GM21717 (cell line): ENCODE data around the gene OGFR.

Source experiments
- ATAC-seq: cut with Tn5 transposase; IDR thresholded peaks from one replicate; pipeline ENCODE4 v1.9.1; 2021; ENCODE audit warnings: mild to moderate bottlenecking, moderate library complexity; ENCODE audit not compliant: unreplicated experiment

OGFR gene

DNA sequence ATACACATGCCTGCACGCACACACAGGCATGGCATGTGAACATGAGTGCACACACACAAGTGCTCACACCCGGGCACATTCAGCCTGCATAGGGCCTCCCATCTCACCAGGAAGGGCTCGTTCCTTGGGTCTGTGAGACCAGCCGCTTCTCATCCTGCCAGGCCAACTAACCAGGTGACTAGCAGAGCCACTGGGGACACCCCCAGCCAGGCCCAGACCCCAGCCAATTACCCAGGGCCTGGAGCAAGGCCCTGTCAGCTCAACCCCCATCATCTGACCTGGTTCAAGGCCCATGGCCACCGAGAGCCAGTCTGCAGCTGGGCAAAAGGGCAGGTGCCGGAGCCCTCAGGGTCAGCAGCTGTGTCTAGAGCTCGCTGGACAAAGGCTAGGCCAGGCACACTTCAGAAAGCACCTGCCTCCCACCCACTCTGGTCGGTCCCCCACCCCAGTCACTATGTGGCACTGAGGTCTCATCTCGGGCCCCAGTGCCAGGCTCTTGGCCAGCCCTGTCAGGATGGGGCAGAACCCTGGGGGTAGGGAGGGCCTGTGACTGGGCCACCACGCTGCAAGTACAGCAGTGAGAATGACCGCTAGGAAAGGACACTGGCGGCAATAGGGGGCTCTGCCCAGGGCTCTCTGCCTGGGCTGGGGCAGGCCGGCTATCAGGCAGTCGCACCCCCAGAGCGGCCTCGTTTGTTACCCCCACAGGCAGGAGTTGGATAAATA is 35.1 kb upstream of the OGFR start:
- ATAC-seq: no peak

DNA sequence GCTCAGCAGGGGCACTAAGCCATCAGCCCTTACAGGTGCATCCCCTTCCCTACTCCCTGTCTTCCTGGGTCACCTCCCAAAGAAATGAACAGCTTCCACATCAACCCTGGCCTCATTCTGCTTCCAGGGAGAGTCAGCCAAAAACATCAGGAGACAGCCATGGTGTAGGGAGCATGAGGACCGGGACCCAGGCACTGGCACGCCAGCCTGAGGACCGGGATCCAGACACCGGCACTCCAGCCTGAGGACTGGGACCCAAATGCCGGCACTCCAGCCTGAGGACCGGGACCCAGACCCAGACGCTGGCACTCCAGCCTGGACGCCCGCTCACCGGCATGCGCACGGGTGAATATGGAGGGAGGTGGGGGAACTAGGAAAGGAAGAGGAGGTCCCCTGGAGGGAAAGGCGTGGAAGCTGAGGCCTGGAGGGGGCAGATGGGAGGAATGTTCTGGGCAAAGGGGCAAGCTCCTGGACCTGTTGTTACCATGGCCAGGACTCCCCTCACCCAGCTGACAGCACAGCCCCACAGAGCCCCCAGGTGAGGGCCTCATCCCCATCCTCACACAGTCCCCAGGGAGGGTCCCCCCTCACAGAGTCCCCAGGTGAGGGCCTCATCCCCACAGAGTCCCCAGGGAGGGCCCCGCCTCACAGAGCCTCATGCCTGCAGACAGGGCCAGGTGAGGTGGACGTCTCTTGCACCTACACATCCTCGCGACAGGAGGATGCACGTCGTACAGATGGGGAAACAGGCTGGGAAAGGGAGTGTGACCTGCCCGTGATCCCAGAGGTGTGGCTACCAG is 34.3 kb upstream of the OGFR start:
- ATAC-seq: no peak

DNA sequence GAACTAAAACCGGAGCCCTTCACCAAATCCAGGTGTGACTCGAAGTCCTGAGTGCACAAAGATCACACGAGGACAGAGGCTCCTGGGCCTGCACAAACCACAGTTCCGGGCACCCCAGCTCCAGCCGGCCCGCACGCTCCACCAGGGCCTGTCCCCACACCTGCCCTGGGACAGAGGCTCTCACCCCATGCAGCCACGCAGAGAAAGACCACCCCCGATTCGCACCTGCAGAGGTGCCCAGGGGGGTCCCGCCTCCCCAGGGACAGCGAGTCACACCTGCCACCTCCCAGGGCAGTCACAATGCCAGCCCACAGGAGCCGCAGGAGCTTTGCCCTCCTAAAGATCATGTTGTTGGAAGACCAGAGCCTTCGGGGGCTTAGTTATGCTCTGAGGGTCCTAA is 33.7 kb upstream of the OGFR start:
- ATAC-seq: no peak

DNA sequence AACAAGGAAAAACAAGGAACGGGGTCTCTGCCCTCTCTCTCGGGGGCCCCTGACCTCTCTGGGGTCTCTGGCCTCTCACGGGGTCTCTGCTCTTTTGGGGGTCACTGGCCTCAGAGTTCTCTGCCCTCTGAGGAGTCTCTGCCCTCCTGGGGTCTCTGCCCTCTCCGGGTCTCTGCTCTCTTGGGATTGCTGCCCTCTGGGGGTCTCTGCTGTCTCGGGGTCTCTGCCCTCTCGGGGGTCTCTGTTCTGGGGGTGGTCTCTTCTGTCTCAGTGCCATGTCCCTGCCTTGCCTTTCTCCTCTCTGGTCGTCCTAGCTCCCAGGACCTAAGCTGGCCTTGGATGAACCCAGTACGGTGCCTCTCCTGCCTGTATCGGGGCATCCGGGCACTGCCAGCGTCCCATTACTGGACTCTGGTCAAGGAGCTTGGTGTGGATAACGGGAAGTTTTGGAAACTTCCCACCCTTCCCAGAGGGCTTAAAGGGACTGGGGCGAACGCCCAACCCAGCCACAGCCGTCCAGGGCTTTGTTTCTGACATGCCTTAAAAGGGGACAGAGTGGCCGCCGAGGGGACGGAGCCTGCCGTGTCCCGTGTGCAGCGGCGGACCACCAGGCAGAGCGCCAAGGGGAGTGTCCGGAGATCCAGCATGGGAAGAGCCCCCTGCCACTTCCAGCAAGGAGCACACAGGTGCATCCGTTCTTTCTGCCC is 33.1 kb upstream of the OGFR start:
- ATAC-seq: no peak

DNA sequence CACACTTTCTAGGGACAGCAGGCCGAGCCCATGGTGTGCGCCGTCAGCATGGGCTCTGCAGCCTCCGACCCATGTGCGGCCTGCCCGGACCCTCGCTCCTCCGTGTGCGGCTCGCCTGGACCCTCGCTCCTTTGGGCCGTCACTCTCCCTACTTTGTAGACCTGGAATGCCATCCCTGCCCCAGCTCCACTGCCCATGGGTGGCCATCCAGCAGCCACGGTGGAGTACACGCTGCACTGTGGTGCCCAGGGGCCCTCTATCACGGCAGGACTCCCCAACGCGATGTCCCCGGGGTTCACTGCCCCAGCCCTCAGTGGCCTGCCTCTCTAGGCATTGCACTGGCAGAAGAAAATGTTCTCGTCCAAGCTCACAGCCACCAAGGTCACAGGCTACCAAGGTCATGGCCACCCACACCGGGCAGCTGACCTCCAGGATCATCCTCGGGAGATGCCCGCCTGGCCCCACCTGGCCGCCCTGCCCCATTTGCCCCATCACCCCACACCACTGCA is 32.5 kb upstream of the OGFR start:
- no peak for ATAC-seq

DNA sequence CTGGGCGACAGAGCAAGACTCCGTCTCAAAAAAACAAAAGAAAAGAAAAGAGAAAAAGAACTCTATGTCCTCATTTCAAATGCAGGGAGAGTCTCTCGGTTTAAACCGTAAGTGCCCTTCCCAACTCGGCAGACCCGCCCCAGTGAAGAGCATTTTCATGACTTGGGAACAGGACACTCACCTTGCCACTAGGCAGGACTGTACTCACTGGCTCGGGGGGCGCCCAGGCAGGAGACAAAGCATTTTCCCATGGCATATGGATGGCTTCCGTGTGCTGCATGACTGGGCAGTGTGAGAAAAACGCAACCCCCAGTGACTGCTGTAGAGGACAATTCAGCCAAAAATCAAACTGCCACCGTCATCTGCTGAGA is 32.0 kb upstream of the OGFR start:
- no peak for ATAC-seq

DNA sequence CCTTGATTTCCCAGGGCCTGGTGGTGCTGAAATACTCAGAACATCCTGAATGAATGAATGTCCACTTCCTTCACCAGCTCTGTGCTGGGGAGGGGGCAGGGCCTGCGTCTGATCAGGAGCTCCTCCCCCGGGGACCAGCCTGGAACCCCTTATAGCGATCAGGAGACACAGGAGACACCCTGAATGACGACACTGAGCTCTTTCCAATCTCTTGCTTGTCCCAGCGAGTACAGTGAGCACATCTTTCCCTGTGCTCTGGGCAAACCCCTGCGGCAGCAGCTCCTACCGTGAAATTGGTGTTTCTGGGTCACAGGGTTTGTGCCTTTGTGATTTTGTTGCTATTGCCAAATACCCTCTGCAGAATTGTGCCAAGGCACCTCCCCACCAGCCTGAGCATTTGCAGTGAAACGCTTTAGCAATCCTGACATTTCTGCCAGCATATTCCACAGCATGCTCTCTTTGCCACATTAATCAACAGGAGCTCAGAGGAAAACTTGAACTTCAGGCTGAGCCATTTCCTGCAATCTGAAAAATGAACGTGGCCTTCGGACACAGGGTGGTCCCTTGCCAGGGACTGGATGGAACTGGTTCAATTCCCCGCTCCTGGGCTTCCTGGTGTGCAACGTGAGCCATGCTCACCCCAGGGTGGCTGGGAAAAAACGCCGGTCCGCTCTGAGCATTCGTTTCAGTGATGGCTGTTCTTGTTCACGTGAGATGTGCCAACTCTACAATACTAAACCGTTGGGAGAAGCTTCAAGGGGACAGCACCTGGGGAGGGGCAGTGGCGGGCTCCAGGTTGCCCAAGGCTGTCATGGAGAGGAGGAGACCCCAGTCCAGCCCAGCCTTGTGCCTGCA is 31.4 kb upstream of the OGFR start:
- no peak for ATAC-seq

DNA sequence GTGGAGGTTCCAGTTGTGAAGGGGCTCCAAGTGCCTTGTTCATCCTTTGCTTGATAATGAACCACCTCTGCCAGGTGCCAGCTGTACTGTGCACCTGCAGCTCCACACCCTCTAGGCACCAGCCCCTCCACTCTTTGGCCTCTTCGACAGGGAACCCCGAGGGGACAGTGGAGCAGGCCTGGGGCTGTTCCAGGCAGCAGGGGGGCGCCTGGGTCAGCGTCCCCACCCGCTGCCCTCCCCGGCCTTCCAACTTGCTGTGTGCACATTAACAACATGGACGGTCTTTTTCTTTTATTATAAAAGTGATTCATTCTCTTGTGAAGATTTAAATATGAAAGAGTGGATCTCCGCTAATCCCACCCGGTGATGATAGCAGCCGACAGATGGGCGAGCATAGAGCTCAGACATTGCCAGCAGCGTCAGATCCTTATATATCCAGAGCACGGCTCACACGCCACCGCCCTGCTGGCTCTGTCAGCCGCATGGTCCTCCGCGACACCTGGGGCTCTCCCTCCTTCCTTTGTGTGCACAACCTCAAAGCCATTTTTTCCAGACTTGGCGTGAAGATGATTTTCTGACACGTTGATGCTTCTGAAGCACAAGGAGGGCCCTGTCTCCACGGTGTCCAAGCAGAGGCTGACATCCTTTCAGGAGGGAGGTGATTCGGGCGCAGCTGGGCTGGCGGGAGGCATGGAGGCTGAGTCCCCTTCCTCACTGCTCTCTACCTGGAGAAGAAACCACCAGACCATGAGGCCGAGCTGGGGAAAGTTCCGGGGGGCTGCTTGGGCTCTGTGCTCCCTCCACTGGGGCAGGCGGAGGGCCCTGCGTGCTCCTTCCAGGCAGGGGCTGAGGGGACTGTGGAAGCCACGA is 30.6 kb upstream of the OGFR start:
- ATAC-seq: no peak

DNA sequence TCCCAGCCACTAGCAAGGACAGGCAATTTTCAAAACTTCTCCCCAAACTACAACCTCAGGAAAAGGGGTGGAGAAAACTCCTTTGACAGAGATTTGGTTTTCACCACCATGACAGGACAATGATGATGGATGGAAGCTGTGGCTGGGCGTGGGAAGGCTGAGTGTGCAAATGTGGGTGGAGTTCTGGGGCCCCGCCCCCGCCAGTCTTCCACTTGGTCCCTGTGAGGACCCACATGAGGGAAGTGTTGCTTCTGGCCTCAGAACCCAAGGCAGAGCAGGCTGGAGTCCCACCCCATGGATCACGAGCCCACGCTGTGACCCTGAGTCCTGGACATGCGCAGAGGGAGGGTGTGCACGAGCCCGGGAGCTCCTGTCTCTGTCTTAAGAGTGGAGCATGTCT is 29.9 kb upstream of the OGFR start:
- ATAC-seq: no peak

DNA sequence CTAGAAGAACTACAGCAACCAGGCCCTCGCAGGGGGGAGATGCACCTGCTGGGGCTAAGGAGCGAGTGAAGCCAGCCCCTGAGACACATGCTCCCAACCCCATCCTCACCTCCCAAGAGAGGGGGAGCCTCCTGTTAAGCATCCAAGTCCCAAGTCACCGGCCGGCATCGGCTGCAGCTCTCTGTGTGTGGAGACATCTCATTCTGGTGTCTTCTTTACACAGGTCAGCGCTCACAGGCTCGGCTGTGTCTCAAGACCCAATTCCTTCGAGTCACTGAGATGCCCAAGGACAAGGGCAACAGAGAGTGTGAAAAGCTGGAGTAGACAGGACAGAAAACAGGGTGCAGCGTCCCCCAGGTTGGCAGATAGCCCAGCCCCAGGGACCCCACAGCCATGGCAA is 29.4 kb upstream of the OGFR start:
- ATAC-seq: no peak

DNA sequence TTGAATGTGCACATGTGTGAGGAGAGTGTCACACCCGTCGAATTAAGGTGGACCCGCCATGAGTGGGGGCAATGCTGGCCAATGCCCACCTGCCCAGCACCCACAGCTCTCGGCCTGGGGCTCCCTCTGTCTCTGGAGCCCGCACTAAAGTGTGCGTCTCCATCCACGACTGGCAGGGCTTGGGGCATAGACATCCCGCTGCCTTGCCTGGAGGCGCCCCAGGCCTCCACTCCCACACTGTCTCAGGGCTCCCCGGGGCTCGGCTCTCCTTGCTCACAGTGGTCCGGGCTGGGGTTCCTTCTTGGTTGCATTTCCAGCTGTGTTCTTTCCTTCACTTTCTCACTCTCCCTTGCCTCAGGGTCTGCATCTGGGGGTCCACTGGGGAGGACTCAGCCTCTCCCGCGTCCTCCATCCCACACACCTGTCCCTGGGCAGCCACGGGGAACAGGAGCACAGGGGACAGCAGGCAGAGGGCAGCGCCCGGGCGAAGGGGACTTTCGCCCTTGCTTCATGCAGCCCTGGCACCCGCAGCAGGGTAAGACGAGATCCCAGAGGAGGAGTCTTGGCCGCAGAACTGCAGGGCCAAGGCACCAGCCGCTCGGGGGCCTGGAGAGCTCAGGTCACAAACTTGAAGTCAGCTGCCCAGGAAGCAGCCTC is 28.5 kb upstream of the OGFR start:
- no peak for ATAC-seq

DNA sequence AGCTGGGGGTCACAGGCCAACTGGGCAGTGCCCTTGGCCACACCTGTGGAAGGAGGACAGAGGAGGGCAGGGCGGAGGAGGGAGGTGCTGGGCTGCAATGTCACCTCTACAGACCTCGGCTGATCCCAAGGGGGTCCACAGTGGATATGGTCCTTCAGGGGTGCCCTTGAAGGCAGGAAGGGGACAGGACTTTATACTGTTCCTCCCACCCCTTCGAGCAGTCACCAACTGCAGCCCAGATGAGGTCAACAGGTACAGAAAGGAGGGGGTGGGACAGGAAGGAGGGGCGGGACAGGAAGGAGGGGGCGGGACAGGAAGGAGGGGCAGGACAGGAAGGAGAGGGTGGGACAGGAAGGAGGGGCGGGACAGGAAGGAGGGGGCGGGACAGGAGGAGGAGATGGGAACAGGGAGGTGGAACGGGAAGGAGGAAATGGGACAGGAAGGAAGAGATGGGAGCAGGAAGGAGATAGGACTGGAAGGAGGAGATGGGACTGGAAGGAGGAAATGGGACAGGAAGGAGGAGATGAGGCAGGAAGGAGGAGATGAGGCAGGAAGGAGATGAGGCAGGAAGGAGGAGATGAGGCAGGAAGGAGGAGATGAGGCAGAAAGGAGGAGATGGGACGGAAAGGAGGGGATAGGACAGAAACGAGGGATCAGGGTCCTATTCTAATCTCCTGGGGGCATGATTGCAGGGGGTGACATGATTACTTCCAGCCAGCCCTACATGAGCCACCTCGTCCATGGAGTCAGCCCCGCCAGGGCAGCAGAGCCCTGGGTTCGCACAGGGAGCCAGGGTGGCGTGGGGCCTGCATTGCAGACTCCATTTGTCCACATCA is 27.7 kb upstream of the OGFR start:
- ATAC-seq: no peak

DNA sequence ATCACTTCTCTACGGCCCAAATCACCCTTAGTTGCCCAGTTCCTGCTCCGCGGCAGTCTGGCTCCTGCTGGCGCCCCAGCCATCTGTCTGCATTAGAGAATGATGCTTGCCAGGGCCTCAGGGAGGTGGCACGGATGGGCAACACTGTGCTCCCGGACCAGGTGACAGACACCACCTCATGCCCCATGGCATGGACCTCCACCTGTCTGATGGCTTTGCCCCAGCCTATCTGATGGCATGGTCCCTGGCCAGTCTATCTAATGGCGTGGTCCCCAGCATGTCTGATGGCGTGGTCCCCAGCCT is 27.2 kb upstream of the OGFR start:
- no peak for ATAC-seq

DNA sequence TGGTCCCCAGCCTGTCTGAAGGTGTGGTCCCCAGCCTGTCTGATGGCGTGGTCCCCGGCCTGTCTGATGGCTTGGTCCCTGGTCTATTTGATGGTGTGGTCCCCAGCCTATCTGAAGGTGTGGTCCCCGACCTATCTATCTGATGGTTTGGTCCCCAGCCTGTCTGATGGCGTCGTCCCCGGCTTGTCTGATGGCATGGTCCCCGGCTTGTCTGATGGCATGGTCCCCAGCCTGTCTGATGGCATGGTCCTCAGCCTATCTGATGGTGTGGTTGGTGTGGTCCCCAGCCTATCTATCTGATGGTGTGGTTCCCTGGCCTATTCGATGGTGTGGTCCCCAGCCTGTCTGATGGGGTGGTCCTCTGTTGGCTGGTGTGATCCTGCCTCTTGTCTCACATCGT is 26.6 kb upstream of the OGFR start:
- no peak for ATAC-seq

DNA sequence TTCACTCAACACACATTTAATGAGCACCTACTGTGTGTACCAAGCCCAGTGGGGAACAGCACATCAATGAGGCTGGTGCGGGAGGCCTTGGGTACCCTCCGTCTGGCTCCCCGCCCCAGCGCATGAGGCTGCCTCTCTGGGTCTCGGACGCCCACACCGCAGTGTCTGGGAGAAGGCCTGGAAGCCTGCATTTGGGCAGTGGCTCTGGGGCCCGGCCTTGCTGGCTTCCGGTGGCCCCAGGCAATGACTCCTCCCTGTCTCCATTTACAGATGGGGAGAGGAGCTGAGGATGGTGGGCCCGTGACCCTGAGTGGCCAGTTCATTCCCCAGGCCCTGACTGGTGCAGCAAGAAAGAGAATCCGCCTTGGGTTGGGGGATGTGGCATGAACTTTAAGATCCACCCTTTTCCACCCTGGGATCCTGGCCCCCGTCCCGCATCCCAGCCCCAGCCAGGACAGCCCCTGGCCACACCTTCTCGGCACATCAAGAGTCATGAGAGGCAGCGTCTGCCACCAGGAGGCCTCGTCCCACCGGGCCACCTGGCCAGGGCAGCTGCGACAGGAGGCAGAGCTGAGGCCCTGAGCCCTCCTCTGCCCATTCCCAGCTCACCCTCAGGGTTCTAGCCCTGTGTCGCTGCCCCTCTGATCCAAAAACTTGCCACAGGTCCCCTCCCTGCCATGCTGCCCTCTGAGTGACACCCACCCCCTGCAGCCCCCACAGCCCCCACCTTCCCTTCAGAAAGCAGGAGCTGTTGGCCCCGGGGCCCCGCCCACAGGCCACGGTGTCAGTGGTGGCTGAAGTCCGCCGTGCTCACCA is 25.8 kb upstream of the OGFR start:
- ATAC-seq: no peak

DNA sequence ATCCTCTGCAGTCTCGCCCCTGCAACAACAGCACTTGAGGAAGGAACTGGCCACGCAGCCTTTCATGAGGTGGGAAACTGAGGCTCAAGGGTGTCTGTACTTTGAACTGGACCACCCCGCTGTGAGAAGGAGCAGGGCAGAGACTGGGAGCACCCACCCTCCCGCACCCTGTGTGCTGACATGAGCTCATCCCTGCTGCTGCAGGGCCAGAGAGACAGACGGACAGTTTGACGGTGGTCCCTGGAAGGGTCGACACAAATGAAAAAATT is 25.3 kb upstream of the OGFR start:
- no peak for ATAC-seq

DNA sequence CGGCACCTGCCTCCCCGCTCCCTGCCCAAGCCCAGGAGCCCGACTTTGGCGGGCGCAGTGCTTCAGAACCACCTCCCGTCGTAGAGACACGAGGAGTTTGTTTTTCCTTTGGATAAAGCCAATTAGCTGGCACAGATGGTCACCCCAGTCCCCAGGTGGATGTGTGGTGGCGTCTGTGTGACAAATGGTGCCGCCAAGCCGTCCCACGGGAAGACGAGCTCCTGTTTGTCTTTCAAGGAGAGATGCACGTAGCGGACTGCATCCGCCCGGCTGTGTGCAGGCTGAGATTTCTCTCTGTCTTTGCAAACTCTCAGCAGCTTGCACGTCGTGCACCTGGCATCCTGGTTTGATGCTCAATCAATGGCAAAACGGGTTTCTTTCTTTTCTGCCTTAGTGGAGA is 24.4 kb upstream of the OGFR start:
- no peak for ATAC-seq

DNA sequence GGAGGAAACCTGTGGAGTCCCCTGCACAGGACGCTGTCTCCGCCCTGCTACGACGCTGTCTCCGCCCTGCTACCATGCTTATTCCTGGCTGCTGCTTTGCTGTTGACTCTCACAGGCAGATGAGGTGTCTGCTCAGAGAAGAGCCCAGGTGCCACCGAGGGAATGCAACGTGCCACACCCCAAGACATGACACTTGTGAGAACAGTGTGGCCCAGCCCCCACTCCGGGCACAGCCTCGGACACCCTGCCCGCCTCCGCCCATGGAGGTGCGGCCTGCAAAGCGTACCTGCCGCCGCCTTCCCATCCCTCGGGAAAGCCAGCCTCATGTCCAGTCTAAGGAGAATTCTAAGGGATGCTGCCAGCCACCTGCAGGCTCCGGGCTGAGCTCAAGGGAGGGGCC is 23.9 kb upstream of the OGFR start:
- no peak for ATAC-seq
